Ovary (tissue), 9 donors: ENCODE measurements around the gene NSMCE1. TPM values are rescaled to one million over a fixed set of nuclear protein-coding genes. Genes with fewer than 3 reads are reported as not detected.
A peak's percentile ranks its signal among the peaks of the same experiment; 100 is the strongest.

Experiments
- DNase-seq, 5 donors: peaks; one replicate each; pipeline ENCODE4 v3.0.0-alpha.2; 2019 to 2020
- H3K27ac ChIP-seq, 2 donors: fragments of 200-600 bp; one replicate each; pipeline versions ENCODE4 v1.5.1 to v1.8.0; 2019 to 2022
- H3K27me3 ChIP-seq: fragments of 200-600 bp; one replicate; pipeline ENCODE4 v1.8.0; 2022
- H3K36me3 ChIP-seq: fragments of 200-600 bp; sonication (generic); one replicate; pipeline ENCODE4 v1.5.1; 2019
- H3K4me1 ChIP-seq: one replicate; pipeline ENCODE4 v1.8.1; 2013; ENCODE audit warnings: mild to moderate bottlenecking, moderate library complexity; ENCODE audit not compliant: insufficient read depth
- H3K4me3 ChIP-seq: fragments of 200-600 bp; sonication (generic); one replicate; pipeline ENCODE4 v1.5.1; 2017
- H3K9me3 ChIP-seq, 2 donors: fragments of 200-600 bp in 1 of 2; sonication (generic) in 1 of 2; one replicate each; pipeline versions ENCODE4 v1.5.1 to v1.8.1; 2013 to 2019; ENCODE audit warnings: mild to moderate bottlenecking in 1 of 2, moderate library complexity in 1 of 2
- CTCF ChIP-seq, 3 donors: fragments of 450-650 bp in 2 of 3; fragments of 200-600 bp in 1 of 3; IDR thresholded peaks; one replicate each; pipeline versions ENCODE4 v1.5.1 to v1.8.0; 2016 to 2022; ENCODE audit warnings: antibody characterized with exemption in 3 of 3, mild to moderate bottlenecking in 1 of 3
- EP300 ChIP-seq: sonication (generic); formaldehyde crosslinking; IDR thresholded peaks from one replicate; pipeline ENCODE4 v1.6.1; 2017; ENCODE audit warnings: antibody characterized with exemption
- POLR2A ChIP-seq: fragments of 450-650 bp; IDR thresholded peaks from one replicate; pipeline ENCODE4 v1.6.1; 2017; ENCODE audit warnings: antibody characterized with exemption, mild to moderate bottlenecking, moderate library complexity
- WGBS, 3 donors: extraction: QIAGEN DNeasy Blood & Tissue Kit in 1 of 3; methylation state at CpG; one replicate each; pipeline versions ENCODE4 v1.1.5 to v1.1.7; 2013 to 2017; 5-methylcytosine and 5-hydroxymethylcytosine counted together
- intact Hi-C, 4 donors: fragments of 100-400 bp; cut with DNase I; formaldehyde crosslinking; loops; one replicate each; pipeline versions ENCODE4 v1.11.0 to v1.15.1; 2022 to 2023
- polyA plus RNA-seq, 2 donors: library from polyadenylated mRNA; stranded (reverse); fragments of 200-250 nt in 1 of 2; fragments of 350-450 nt in 1 of 2; fragmentation: Illumina TruSeq in 1 of 2; extraction: RNeasy Lipid Tissue Mini Kit (QIAGEN cat#74804) in 1 of 2; gene quantifications; one replicate each; pipeline ENCODE4 v1.2.3, GENCODE V29; 2013 to 2014
- total RNA-seq, 7 donors: library from RNA; depleted of rRNA in 2 of 7; stranded (reverse); fragments of >200 nt in 2 of 7; fragmentation: NEBNext Ultra II Directional in 3 of 7; extraction: Animal tissue kit (Norgen Biotek cat#: 25700) in 3 of 7; gene quantifications; one replicate each; pipeline versions ENCODE4 v1.1.0 to v1.2.4, GENCODE V29; 2016 to 2023
- donor health status: DM: no; HTN: no; CAD: no; lungs with moderate emphysema.
- donor health status: DM: no; HTN: no; CAD: no.
- donor health status: Bipolar disorder and iron deficiency.
- donor health status: DM: yes; HTN: yes; CAD: no.
- donor health status: DM: no; HTN: no; CAD: no.
- donor health status: DM: yes; HTN: yes; CAD: no.

The NSMCE1 gene
- total and polyA plus RNA-seq, 9 donors = 19.8 to 68.4 (median 51.2) TPM

GRCh38 chr16:27217256-27217655 is 51.3 kb downstream of the NSMCE1 start:
- intact Hi-C loops = no loop called here
- no peak overlapping the region for H3K4me3 ChIP-seq
- 54 to 61% (median 56%) methylated on average over 10 of the region's 10 CpGs for WGBS, 3 donors
- H3K27ac ChIP-seq = no peak overlapping the region
- no peaks in the 10 kb centered on the region for H3K27me3 ChIP-seq
- H3K4me1 ChIP-seq = peaks cover under 1% of the 10 kb centered on the region
- DNase-seq = no peak
- H3K36me3 ChIP-seq = no peaks in the 10 kb centered on the region
- TF ChIP-seq POLR2A = no peak
- no peak for TF ChIP-seq CTCF (IDR thresholded peaks at IDR 0.05)
- TF ChIP-seq EP300 = no peak
- H3K9me3 ChIP-seq = no peaks in the 10 kb centered on the region

GRCh38 chr16:27216297-27216885 is 52.2 kb downstream of the NSMCE1 start:
- Histone ChIP-seq H3K4me3 (no peak overlapping the region), H3K27ac (no peak overlapping the region), H3K36me3 (no peaks in the 10 kb centered on the region), H3K27me3 (no peaks in the 10 kb centered on the region), H3K9me3 (no peaks in the 10 kb centered on the region), H3K4me1 (no peaks in the 10 kb centered on the region)
- TF ChIP-seq CTCF (IDR thresholded peaks at IDR 0.05) (no peak), EP300 (no peak), POLR2A (no peak)
- intact Hi-C loops = no loop called here
- DNase-seq = peak in 1 of 5 donors; percentile 13
- 83 to 88% (median 86%) methylated on average over 16 of the region's 16 CpGs for WGBS, 3 donors

GRCh38 chr16:27215660-27216059 is 52.9 kb downstream of the NSMCE1 start:
- H3K27ac ChIP-seq = no peak overlapping the region
- no peaks in the 10 kb centered on the region for H3K9me3 ChIP-seq
- 82 to 92% (median 87%) methylated on average over 7 of the region's 7 CpGs for WGBS, 3 donors
- TF ChIP-seq POLR2A = no peak
- TF ChIP-seq CTCF (IDR thresholded peaks at IDR 0.05) = no peak
- no peak for TF ChIP-seq EP300
- H3K27me3 ChIP-seq = no peaks in the 10 kb centered on the region
- H3K4me1 ChIP-seq = no peaks in the 10 kb centered on the region
- DNase-seq = peak in 1 of 5 donors; percentile 10
- no peak overlapping the region for H3K4me3 ChIP-seq
- H3K36me3 ChIP-seq = no peaks in the 10 kb centered on the region
- intact Hi-C loops = no loop called here

GRCh38 chr16:27214084-27214961 is 54.2 kb downstream of the NSMCE1 start:
- Histone ChIP-seq H3K27ac (no peak overlapping the region), H3K36me3 (no peaks in the 10 kb centered on the region), H3K27me3 (no peaks in the 10 kb centered on the region), H3K4me1 (no peaks in the 10 kb centered on the region), H3K9me3 (no peaks in the 10 kb centered on the region), H3K4me3 (no peak overlapping the region)
- TF ChIP-seq EP300 (no peak), CTCF (IDR thresholded peaks at IDR 0.05) (no peak), POLR2A (no peak)
- 87 to 92% (median 88%) methylated on average over 19 of the region's 19 CpGs for WGBS, 3 donors
- DNase-seq = peak in 1 of 5 donors; percentile 3
- intact Hi-C loops = no loop called here
